ENCODE data around the gene ZBTB12. TPM values are rescaled to one million over a fixed set of nuclear protein-coding genes. Genes with fewer than 3 reads are reported as not detected.

Gene ZBTB12, protein sequence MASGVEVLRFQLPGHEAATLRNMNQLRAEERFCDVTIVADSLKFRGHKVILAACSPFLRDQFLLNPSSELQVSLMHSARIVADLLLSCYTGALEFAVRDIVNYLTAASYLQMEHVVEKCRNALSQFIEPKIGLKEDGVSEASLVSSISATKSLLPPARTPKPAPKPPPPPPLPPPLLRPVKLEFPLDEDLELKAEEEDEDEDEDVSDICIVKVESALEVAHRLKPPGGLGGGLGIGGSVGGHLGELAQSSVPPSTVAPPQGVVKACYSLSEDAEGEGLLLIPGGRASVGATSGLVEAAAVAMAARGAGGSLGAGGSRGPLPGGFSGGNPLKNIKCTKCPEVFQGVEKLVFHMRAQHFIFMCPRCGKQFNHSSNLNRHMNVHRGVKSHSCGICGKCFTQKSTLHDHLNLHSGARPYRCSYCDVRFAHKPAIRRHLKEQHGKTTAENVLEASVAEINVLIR
- total RNA-seq: 2.6 and 4.9 TPM in 2 replicates

DNA sequence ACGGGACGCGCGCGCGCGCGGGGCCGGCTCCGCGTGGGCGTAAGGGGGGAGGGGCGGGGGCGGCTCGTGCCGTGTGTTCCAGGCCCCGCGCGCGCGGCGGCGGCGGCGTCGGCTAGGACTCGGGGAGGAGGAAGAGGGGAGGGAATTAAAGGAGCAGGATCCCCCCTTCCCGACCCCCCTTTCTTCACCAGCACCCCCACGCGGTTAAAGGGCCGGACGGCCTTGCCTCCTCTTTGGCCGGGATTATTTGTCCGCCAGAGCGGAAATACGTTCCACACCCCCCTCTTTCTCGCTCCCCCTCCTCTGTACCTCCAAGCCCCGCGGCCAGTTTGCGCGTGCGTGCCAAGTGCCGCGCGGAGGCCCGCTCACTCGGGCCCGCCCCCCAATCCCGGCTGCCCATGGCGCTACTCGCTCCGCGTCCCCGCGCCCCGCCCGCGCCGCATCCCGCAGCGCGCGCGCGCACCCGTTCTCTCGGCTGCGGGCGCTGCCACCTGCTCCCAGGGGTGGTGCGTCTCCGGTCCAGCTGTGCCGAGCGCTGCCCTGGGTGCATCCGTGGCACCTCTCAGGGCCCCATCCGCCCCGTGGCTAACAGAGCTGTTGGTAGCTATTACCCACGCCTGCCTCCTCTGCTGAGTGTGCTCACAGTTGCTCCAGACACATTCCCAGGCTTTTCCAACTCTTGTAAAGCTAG is at the start of gene ZBTB12:
Gene ZBTB12 (minus strand): TSS at position 134 of the 691 bp plus-strand sequence. CDS start 781 bp downstream, outside the sequence.

GRCh38 chr6:31945507-31946369 is 43.9 kb upstream of the ZBTB12 start, which contains the start of gene CFB:
TSS of gene CFB (plus strand) at chr6:31946095. CDS start at chr6:31946222, 127 bp downstream.

GRCh38 chr6:31927242-31927862 is 25.5 kb upstream of the ZBTB12 start, which contains the start of gene C2:
TSS of gene C2 (plus strand) at chr6:31927717. CDS start at chr6:31927753, 36 bp downstream.

GRCh38 chr6:31897612-31898382 is 4.1 kb downstream of the ZBTB12 start, which contains the start of gene EHMT2:
TSS of gene EHMT2 (minus strand) at chr6:31897698. CDS start at chr6:31897677, 21 bp downstream.

DNA sequence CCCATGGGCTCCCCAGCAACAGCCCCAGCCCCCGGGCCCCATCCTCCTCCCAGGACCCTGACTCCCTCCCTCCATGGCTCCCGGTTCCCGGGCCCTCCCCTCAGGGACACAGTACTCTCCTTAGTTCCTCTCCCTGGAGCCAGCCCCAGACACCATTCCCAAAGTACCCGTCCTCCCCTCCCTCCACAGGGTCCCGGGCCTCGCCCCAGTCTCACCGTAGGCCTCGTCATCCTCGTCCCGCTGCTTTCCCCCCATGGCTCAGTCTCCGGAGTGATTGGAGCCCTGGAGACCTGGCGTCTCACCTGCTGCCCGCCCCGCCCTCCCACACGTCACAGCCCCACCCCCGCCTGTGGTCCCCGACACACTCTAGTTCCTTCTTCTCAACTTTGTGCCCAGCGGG is 23.2 kb downstream of the ZBTB12 start, which contains the start of gene SLC44A4:
Gene SLC44A4 (minus strand): TSS at position 272 of the 400 bp plus-strand sequence. CDS start 17 bp downstream, at position 255.

DNA sequence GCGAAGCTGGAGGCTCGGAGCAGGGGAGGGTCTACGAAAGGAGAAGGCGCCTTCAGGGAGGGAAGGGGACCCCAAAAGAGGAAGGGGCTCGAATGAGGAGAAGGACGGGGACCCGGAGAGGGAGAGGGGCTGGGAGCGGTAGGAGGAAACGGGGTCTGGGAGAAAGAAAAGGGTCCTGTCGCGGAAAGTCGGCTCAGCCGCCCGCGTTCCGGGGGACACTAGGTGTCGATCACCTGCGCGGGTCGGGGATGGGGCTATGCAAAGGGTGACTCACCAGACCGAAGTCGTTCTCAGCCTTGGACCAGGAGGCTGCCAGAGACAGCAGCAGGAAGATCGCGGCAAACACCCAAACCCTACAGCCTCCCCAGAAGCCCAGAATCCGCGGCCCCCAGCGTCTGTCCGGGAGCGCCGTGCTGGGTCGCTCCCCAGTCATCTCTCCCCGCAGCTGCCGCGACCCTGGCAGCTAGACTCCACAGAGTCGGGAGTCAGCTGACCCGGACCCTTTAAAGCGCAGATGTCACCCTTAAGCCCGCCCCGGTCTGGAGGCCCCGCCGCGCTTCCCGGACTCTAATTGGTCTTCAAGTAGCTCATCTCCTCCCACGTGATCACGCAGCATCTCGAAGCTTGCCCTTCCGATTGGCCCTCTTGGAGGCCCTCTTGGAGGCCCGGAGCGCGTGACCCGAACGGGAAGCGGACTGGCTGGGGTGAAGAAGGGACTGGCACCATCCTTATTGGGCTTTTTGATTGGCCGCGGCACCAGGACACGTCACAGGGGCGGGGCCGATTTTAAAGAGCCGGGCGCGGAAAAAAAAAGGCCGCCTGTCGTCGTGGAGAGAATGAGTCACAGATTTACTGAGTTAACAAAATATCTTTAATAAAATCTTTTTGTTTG is 39.3 kb downstream of the ZBTB12 start, which contains the start of gene NEU1:
Gene NEU1 (minus strand): TSS at position 478 of the 892 bp plus-strand sequence. CDS start 45 bp downstream, at position 433.

Other genes with a start within 250 kb of the ZBTB12 start
- 164 and 183 TPM in 2 replicates for gene BAG6, start 249.4 kb downstream of the ZBTB12 start, total RNA-seq
- 0.51 and 3.2 TPM in 2 replicates for gene APOM, start 246.2 kb downstream of the ZBTB12 start, total RNA-seq
- gene C6orf47, start 241.3 kb downstream of the ZBTB12 start, total RNA-seq: 14.3 and 14.8 TPM in 2 replicates
- 13.4 and 15.3 TPM in 2 replicates for gene GPANK1, start 237.1 kb downstream of the ZBTB12 start, total RNA-seq
- gene CSNK2B, start 236.0 kb downstream of the ZBTB12 start, total RNA-seq: 205 and 210 TPM in 2 replicates
- 1.0 and 1.2 TPM in 2 replicates for gene LY6G5B, start 232.1 kb downstream of the ZBTB12 start, total RNA-seq
- gene LY6G5C, start 221.0 kb downstream of the ZBTB12 start, total RNA-seq: 0.43 TPM in 1 of 2 replicates, not detected in the other
- gene ABHD16A, start 198.8 kb downstream of the ZBTB12 start, total RNA-seq: 25.7 and 29.2 TPM in 2 replicates
- gene LY6G6F, start 195.2 kb downstream of the ZBTB12 start, total RNA-seq: not detected in 2 replicates
- not detected in 2 replicates for gene LY6G6D, start 186.7 kb downstream of the ZBTB12 start, total RNA-seq
- not detected in 2 replicates for gene LY6G6C, start 180.3 kb downstream of the ZBTB12 start, total RNA-seq
- not detected in 2 replicates for gene MPIG6B, start 178.7 kb downstream of the ZBTB12 start, total RNA-seq
- gene DDAH2, start 172.8 kb downstream of the ZBTB12 start, total RNA-seq: 70.2 and 88.5 TPM in 2 replicates
- 266 and 364 TPM in 2 replicates for gene CLIC1, start 165.6 kb downstream of the ZBTB12 start, total RNA-seq
- gene MSH5, start 162.1 kb downstream of the ZBTB12 start, total RNA-seq: 4.2 and 4.7 TPM in 2 replicates
- 1.2 and 2.8 TPM in 2 replicates for gene SAPCD1, start 139.4 kb downstream of the ZBTB12 start, total RNA-seq
- gene VWA7, start 124.8 kb downstream of the ZBTB12 start, total RNA-seq: not detected in 2 replicates
- 44.9 and 47.3 TPM in 2 replicates for gene VARS1, start 106.3 kb downstream of the ZBTB12 start, total RNA-seq
- gene LSM2, start 95.1 kb downstream of the ZBTB12 start, total RNA-seq: 40.0 and 71.4 TPM in 2 replicates
- gene HSPA1L, start 86.8 kb downstream of the ZBTB12 start, total RNA-seq: 0.12 and 0.34 TPM in 2 replicates
- 62.6 and 74.3 TPM in 2 replicates for gene HSPA1A, start 86.5 kb downstream of the ZBTB12 start, total RNA-seq
- 94.5 and 110 TPM in 2 replicates for gene HSPA1B, start 74.3 kb downstream of the ZBTB12 start, total RNA-seq
- 55.6 and 65.6 TPM in 2 replicates for gene NEU1, start 39.3 kb downstream of the ZBTB12 start, total RNA-seq
- 0.51 TPM in 1 of 2 replicates, not detected in the other for gene SLC44A4, start 23.1 kb downstream of the ZBTB12 start, total RNA-seq
- 32.1 and 55.8 TPM in 2 replicates for gene EHMT2, start 4.4 kb downstream of the ZBTB12 start, total RNA-seq
- 1.2 and 9.6 TPM in 2 replicates for gene C2, start 25.6 kb upstream of the ZBTB12 start, total RNA-seq
- gene CFB, start 44.0 kb upstream of the ZBTB12 start, total RNA-seq: 11.4 and 11.6 TPM in 2 replicates
- gene NELFE, start 56.9 kb upstream of the ZBTB12 start, total RNA-seq: 73.6 and 83.6 TPM in 2 replicates
- gene SKIC2, start 57.1 kb upstream of the ZBTB12 start, total RNA-seq: 34.1 and 37.6 TPM in 2 replicates
- gene DXO, start 70.1 kb upstream of the ZBTB12 start, total RNA-seq: 13.5 and 15.4 TPM in 2 replicates
- gene C4A, start 80.0 kb upstream of the ZBTB12 start, total RNA-seq: 6.9 and 30.7 TPM in 2 replicates
- 14.6 and 48.8 TPM in 2 replicates for gene C4B, start 112.7 kb upstream of the ZBTB12 start, total RNA-seq
- 0.23 and 1.3 TPM in 2 replicates for gene CYP21A2, start 136.3 kb upstream of the ZBTB12 start, total RNA-seq
- gene TNXB, start 207.3 kb upstream of the ZBTB12 start, total RNA-seq: 108 and 240 TPM in 2 replicates
- gene ATF6B, start 226.2 kb upstream of the ZBTB12 start, total RNA-seq: 17.6 and 17.9 TPM in 2 replicates
- 2.1 and 3.4 TPM in 2 replicates for gene FKBPL, start 228.2 kb upstream of the ZBTB12 start, total RNA-seq
- 0.47 and 0.85 TPM in 2 replicates for gene PRRT1, start 249.9 kb upstream of the ZBTB12 start, total RNA-seq